Transverse colon (tissue), 4 donors: ENCODE measurements around the gene MAGEA8. TPM values are rescaled to one million over a fixed set of nuclear protein-coding genes. Genes with fewer than 3 reads are reported as not detected.

Experiments
- DNase-seq: peaks from one replicate; pipeline ENCODE4 v3.0.0-alpha.2; 2019
- H3K27ac ChIP-seq, 4 donors: fragments of 200-600 bp; sonication (generic); 2 replicates each; pipeline ENCODE4 v1.5.1; 2016 to 2018; ENCODE audit warnings: inconsistent platforms in 4 of 4
- H3K27me3 ChIP-seq: fragments of 200-600 bp; sonication (generic); 2 replicates; pipeline ENCODE4 v1.5.1; 2017; ENCODE audit warnings: inconsistent platforms
- H3K36me3 ChIP-seq, 4 donors: fragments of 200-600 bp; sonication (generic); 2 replicates each; pipeline ENCODE4 v1.5.1; 2017 to 2019; ENCODE audit warnings: inconsistent platforms in 4 of 4
- H3K4me1 ChIP-seq, 4 donors: fragments of 200-600 bp; sonication (generic); 2 replicates each; pipeline ENCODE4 v1.5.1; 2017 to 2020; ENCODE audit warnings: inconsistent platforms in 4 of 4
- H3K4me3 ChIP-seq, 4 donors: fragments of 200-600 bp; sonication (generic); 1 replicate in 1 of 4; 2 replicates in 3 of 4; pipeline versions ENCODE4 v1.5.1 to v1.6.1; 2017 to 2019; ENCODE audit warnings: inconsistent platforms in 4 of 4
- H3K9me3 ChIP-seq, 2 donors: fragments of 200-600 bp; sonication (generic); 2 replicates each; pipeline ENCODE4 v1.5.1; 2017 to 2019; ENCODE audit warnings: inconsistent platforms in 2 of 2
- EP300 ChIP-seq: sonication (generic); formaldehyde crosslinking; IDR thresholded peaks from one replicate; pipeline ENCODE4 v1.6.1; 2017; ENCODE audit warnings: antibody characterized with exemption, low read depth
- POLR2A ChIP-seq: fragments of 450-650 bp; IDR thresholded peaks from one replicate; pipeline ENCODE4 v1.6.1; 2016; ENCODE audit warnings: antibody characterized with exemption, mild to moderate bottlenecking, moderate library complexity
- POLR2AphosphoS5 ChIP-seq, 3 donors: sonication (generic); formaldehyde crosslinking; IDR thresholded peaks; one replicate each; pipeline ENCODE4 v1.6.1; 2016; ENCODE audit warnings: antibody characterized with exemption in 3 of 3
- WGBS, 2 donors: methylation state at CpG; one replicate each; pipeline ENCODE4 v1.1.5; 2018; ENCODE audit warnings: low coverage in 1 of 2; 5-methylcytosine and 5-hydroxymethylcytosine counted together
- in situ Hi-C, 4 donors: fragments of 200-750 bp; cut with MboI; loops; one replicate each; pipeline versions ENCODE4 v1.15.0 to v1.15.1; 2017; ENCODE audit warnings: low sequenced_read_pairs in 3 of 4, low pct_ligation_motif_present in 1 of 4, low pct_unique_long_range_greater_than_20kb in 1 of 4
- intact Hi-C: fragments of 100-400 bp; cut with DNase I; formaldehyde crosslinking; loops from one replicate; pipeline ENCODE4 v1.15.1; 2023; ENCODE audit warnings: low total_unique reads
- total RNA-seq, 4 donors: library from RNA; depleted of rRNA; stranded (reverse); fragments of >200 nt; gene quantifications; one replicate each; pipeline ENCODE4 v1.1.0, GENCODE V29; 2016
- TF ChIP-seq, protein P1 (sequence below), 5 experiments: fragments of 200-600 bp in 3 of 5; fragments of 450-650 bp in 2 of 5; sonication (generic) in 3 of 5; IDR thresholded peaks; 1 replicate in 2 of 5; 2 replicates in 3 of 5; pipeline ENCODE4 v1.5.1; 2016 to 2017; ENCODE audit warnings: antibody characterized with exemption in 5 of 5, inconsistent platforms in 3 of 5, mild to moderate bottlenecking in 2 of 5, moderate library complexity in 1 of 5

The MAGEA8 gene
- total RNA-seq, 4 donors from 2014 or later = not detected

DNA sequence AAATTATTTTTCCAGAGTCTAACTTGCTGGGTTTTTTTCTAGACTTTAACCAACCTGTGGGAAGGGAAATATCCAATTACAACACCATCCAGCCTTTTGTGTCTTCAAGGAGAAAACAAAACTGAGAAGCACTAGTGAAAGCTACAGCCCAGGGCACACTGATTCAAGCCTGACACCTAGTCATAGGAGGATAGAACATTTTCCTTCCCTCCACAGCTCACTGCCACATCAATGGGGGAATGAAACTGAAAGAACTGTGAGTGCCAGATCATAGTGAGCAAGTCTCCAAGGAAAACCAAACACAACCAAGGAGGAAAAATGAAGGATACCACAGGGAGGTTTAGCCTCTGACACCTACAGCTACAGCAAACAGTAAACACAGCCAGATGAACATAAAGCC lies 43.3 kb upstream of the MAGEA8 start:
- TF ChIP-seq, protein P1, sequence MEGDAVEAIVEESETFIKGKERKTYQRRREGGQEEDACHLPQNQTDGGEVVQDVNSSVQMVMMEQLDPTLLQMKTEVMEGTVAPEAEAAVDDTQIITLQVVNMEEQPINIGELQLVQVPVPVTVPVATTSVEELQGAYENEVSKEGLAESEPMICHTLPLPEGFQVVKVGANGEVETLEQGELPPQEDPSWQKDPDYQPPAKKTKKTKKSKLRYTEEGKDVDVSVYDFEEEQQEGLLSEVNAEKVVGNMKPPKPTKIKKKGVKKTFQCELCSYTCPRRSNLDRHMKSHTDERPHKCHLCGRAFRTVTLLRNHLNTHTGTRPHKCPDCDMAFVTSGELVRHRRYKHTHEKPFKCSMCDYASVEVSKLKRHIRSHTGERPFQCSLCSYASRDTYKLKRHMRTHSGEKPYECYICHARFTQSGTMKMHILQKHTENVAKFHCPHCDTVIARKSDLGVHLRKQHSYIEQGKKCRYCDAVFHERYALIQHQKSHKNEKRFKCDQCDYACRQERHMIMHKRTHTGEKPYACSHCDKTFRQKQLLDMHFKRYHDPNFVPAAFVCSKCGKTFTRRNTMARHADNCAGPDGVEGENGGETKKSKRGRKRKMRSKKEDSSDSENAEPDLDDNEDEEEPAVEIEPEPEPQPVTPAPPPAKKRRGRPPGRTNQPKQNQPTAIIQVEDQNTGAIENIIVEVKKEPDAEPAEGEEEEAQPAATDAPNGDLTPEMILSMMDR (IDR thresholded peaks at IDR 0.05) = no peak
- TF ChIP-seq EP300 = no peak
- TF ChIP-seq POLR2AphosphoS5 (IDR thresholded peaks at IDR 0.05) = no peak
- no peak for TF ChIP-seq POLR2A
- Histone ChIP-seq H3K27me3 (no peaks in the 10 kb centered on the region), H3K9me3 (no peaks in the 10 kb centered on the region), H3K27ac (no peak overlapping the region), H3K36me3 (no peaks in the 10 kb centered on the region), H3K4me3 (no peak overlapping the region), H3K4me1 (no peaks in the 10 kb centered on the region)
- no peak for DNase-seq
- intact Hi-C loops (no loop called here), in situ Hi-C loops (no loop called here)

DNA sequence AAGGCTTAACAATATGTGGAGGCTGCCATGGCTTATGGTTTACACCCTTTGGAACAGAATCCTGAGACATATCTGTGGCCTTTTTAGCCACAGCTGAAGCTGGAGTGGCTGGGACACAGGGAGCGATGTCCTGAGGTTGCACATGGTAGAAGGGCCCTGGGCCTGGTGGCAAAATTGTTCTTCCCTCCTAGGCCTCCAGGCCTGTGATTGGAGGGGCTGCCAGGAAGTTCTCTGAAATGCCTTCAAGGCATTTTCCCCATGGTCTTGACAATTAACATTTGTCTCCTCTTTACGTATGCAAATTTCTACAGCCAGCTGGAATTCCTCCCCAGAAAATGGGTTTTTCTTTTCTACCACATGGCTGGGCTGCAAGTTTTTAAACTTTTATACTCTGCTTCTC lies 39.1 kb upstream of the MAGEA8 start:
- intact Hi-C loops = no loop called here
- Histone ChIP-seq H3K27me3 (no peaks in the 10 kb centered on the region), H3K36me3 (no peaks in the 10 kb centered on the region), H3K27ac (no peak overlapping the region), H3K4me1 (no peaks in the 10 kb centered on the region), H3K9me3 (no peaks in the 10 kb centered on the region), H3K4me3 (no peak overlapping the region)
- in situ Hi-C loops = no loop called here
- TF ChIP-seq, protein P1 (IDR thresholded peaks at IDR 0.05) = no peak
- TF ChIP-seq POLR2AphosphoS5 (IDR thresholded peaks at IDR 0.05) (no peak), EP300 (no peak), POLR2A (no peak)
- 84% methylated on average over 2 of the region's 2 CpGs; no CpG with 5 or more reads in 1 of the 2 donors for WGBS, 2 donors
- DNase-seq = no peak

DNA sequence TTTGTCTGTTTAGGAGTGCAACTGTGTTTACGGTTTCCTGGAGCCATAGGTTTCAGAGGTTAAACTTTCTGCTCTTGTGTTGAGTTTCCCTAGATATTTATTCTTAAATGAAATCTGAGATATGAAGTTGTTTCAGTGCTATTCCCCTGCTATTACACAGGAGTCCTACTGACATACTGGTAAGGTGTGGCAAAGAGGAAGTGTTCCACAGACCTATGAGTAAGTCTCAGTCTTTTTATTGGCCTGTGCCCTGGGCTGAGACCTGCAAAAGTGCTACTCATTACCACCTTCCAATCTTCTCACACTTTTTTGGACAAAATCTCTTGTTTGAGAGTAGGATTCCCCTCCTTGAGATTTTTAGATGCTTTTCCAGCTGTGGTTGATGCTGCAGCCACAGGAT lies 35.6 kb upstream of the MAGEA8 start:
- H3K36me3 ChIP-seq = no peaks in the 10 kb centered on the region
- TF ChIP-seq EP300 = no peak
- TF ChIP-seq POLR2A = no peak
- TF ChIP-seq POLR2AphosphoS5 (IDR thresholded peaks at IDR 0.05) = no peak
- TF ChIP-seq, protein P1 (IDR thresholded peaks at IDR 0.05) = no peak
- H3K4me1 ChIP-seq = no peaks in the 10 kb centered on the region
- WGBS, 2 donors = 77% methylated on average over 1 of the region's 1 CpG; no CpG with 5 or more reads in 1 of the 2 donors
- DNase-seq = no peak
- no peak overlapping the region for H3K27ac ChIP-seq
- no peak overlapping the region for H3K4me3 ChIP-seq
- H3K27me3 ChIP-seq = no peaks in the 10 kb centered on the region
- H3K9me3 ChIP-seq = no peaks in the 10 kb centered on the region
- intact Hi-C loops = no loop called here
- in situ Hi-C loops = no loop called here

DNA sequence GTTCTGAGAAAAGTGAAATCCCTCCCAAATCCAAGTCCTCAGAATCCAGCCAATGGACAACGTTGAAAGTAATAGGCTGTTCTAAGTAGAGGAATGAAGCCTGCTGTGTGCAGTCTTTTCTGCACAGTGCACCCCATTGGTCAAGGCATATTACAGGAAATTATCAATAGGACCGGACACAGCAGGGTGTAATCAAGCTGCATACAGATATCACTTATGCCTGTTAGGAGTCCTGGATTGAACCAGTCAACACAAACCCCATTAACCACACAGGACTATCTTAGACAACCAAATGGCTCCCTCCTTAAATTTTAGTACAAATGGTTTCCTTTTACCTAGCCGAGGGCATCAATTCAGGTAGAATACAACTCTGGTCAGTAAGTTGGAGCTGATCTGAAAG lies 34.2 kb upstream of the MAGEA8 start:
- no peaks in the 10 kb centered on the region for H3K4me1 ChIP-seq
- intact Hi-C loops = no loop called here
- WGBS, 2 donors = 83% methylated on average over 3 of the region's 3 CpGs; no CpG with 5 or more reads in 1 of the 2 donors
- no peak overlapping the region for H3K27ac ChIP-seq
- no peak for DNase-seq
- TF ChIP-seq, protein P1 (IDR thresholded peaks at IDR 0.05) = no peak
- TF ChIP-seq POLR2A (no peak), EP300 (no peak), POLR2AphosphoS5 (IDR thresholded peaks at IDR 0.05) (no peak)
- in situ Hi-C loops = no loop called here
- H3K4me3 ChIP-seq = no peak overlapping the region
- H3K9me3 ChIP-seq = no peaks in the 10 kb centered on the region
- H3K36me3 ChIP-seq = no peaks in the 10 kb centered on the region
- H3K27me3 ChIP-seq = no peaks in the 10 kb centered on the region
